CD4-positive, alpha-beta T cell (primary cell): Measurements from ENCODE around the gene TBL1X. TPM values are rescaled to one million over a fixed set of nuclear protein-coding genes. Genes with fewer than 3 reads are reported as not detected.

Source experiments
- ATAC-seq: fragments of 200-7000 bp; cut with Tn5 transposase; one replicate; pipeline ENCODE4 v1.10.0; 2022; ENCODE audit warnings: mild to moderate bottlenecking; ENCODE audit not compliant: poor library complexity
- CTCF ChIA-PET: fragments of 350-600 bp; sonication (Branson Sonifier 250); formaldehyde crosslinking; loops from one replicate; lab custom pipeline; 2021; ENCODE audit warnings: antibody characterized with exemption, inconsistent platforms; lab: Charles Lee
- POLR2A ChIA-PET: fragments of 350-600 bp; sonication (Branson Sonifier 250); formaldehyde crosslinking; loops from one replicate; lab custom pipeline; 2021; ENCODE audit warnings: antibody characterized with exemption, inconsistent platforms; lab: Charles Lee
- DNase-seq, 14 experiments: peaks; one replicate each; pipeline ENCODE4 v3.0.0-alpha.2; 2013 to 2020; ENCODE audit warnings: mixed read lengths in 2 of 14
- H3K27ac ChIP-seq, 2 donors: one replicate each; pipeline versions ENCODE4 v1.5.1 to v1.7.0; 2013; ENCODE audit warnings: low read length in 2 of 2, low read depth in 1 of 2, mild to moderate bottlenecking in 1 of 2
- H3K27me3 ChIP-seq, 2 experiments: 1 replicate in 1 of 2; 2 replicates in 1 of 2; pipeline versions ENCODE4 v1.6.1 to v1.7.0; 2013; ENCODE audit warnings: low read length in 2 of 2, control low read depth in 1 of 2, mild to moderate bottlenecking in 1 of 2, moderate library complexity in 1 of 2; ENCODE audit not compliant: insufficient read depth in 2 of 2, control insufficient read depth in 1 of 2
- H3K36me3 ChIP-seq: one replicate; pipeline ENCODE4 v1.6.1; 2013; ENCODE audit warnings: low read length, control low read depth; ENCODE audit not compliant: insufficient read depth
- H3K4me1 ChIP-seq: one replicate; pipeline ENCODE4 v1.6.1; 2013; ENCODE audit warnings: low read length, control low read depth; ENCODE audit not compliant: insufficient read depth
- H3K4me3 ChIP-seq: one replicate; pipeline ENCODE4 v1.5.1; 2013; ENCODE audit warnings: mild to moderate bottlenecking, low read length, moderate library complexity
- H3K9me3 ChIP-seq, 2 experiments: 1 replicate in 1 of 2; 2 replicates in 1 of 2; pipeline versions ENCODE4 v1.6.1 to v1.7.0; 2013; ENCODE audit warnings: low read length in 2 of 2, mild to moderate bottlenecking in 2 of 2, control low read depth in 1 of 2, moderate library complexity in 1 of 2; ENCODE audit not compliant: control insufficient read depth in 1 of 2, insufficient read depth in 1 of 2
- H3K27ac Mint-ChIP-seq: one replicate; pipeline ENCODE4 v1.8.0; 2020; ENCODE audit warnings: mixed read lengths
- H3K27me3 Mint-ChIP-seq: one replicate; pipeline ENCODE4 v1.8.0; 2021; ENCODE audit warnings: mixed read lengths
- H3K36me3 Mint-ChIP-seq: one replicate; pipeline ENCODE4 v1.8.0; 2021; ENCODE audit warnings: low read depth, mixed read lengths
- H3K4me1 Mint-ChIP-seq: one replicate; pipeline ENCODE4 v1.8.0; 2021; ENCODE audit warnings: low read depth, mixed read lengths
- H3K4me3 Mint-ChIP-seq: one replicate; pipeline ENCODE4 v1.8.0; 2020; ENCODE audit warnings: mild to moderate bottlenecking, mixed read lengths
- H3K9me3 Mint-ChIP-seq: one replicate; pipeline ENCODE4 v1.8.0; 2020; ENCODE audit warnings: mixed read lengths
- intact Hi-C, 2 experiments: fragments of 100-400 bp; cut with DNase I in 1 of 2; cut with micrococcal nuclease in 1 of 2; formaldehyde crosslinking; loops; one replicate each; pipeline versions ENCODE4 v1.15.1 to v1.9.0; 2023 to 2025; cut with DNase I, micrococcal nuclease
- total RNA-seq, 174 experiments: library from RNA in 2 of 174; stranded (reverse) in 2 of 174; gene quantifications; one replicate each; pipeline ENCODE4 v1.2.3 and lab custom pipeline; 2021 to 2026
- TF ChIP-seq, protein P1 (sequence below): fragments of 200-600 bp; IDR thresholded peaks from one replicate; pipeline ENCODE4 v1.8.0; 2022; ENCODE audit warnings: antibody characterized with exemption, mild to moderate bottlenecking

Gene TBL1X
- total RNA-seq, 2 experiments from 2014 or later = 17.4 to 19.2 TPM

DNA sequence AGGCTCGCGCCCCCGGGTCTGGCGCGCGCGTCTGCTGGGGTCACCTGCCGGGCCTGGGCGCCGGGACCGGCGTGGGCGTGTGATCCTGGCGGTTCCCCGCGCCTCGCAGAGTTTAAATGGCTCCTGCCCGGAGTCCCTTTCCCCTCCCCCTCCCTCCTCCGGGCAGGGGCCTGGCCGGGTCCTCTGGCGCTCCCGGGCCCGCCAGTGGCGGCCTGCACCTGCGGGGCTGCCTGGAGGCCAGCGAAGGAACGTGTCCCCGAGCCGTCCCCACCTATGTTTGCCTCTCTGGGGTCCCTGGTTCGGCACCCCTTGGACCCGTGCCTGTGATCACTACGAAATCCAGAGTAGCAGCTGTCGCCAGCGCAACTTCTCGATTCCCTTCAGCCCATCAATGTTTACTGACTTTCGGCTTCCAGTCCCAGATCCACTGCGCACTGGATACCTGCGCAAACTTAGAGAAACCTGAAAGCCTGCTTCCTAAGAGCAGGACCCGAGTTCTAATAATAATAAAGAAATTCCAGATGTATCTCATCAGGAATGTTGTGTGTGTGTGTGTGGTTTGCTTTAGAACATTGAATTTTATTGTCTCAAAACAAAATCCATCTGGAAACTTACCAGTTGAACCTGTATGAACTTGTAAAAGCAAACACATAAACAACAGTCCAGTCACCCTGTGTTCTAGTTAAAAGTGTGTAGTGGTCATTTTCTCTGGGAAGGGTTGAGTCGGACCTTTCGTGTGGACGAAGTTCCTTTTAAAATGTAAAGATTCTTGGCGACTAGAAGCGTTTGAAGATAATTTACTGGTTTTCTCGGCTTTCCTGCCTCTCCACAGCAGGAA lies 322.2 kb downstream of the TBL1X start:
- no peaks in the 10 kb centered on the region for H3K4me1 Mint-ChIP-seq
- H3K36me3 Mint-ChIP-seq = no peaks in the 10 kb centered on the region
- DNase-seq (no peak), ATAC-seq (no peak)
- no peaks in the 10 kb centered on the region for H3K9me3 ChIP-seq
- intact Hi-C loops = no loop called here
- H3K4me3 ChIP-seq = no peak overlapping the region
- H3K4me1 ChIP-seq = no peaks in the 10 kb centered on the region
- H3K27ac Mint-ChIP-seq = no peak overlapping the region
- no peak overlapping the region for H3K4me3 Mint-ChIP-seq
- H3K27ac ChIP-seq = no peak overlapping the region
- H3K36me3 ChIP-seq = no peaks in the 10 kb centered on the region
- ChIA-PET CTCF (no interaction called here), POLR2A (interaction anchor here (0.7 kb wide), 1 partner anchor 11 kb away, joined by 4 read pairs; no protein-coding TSS in a partner anchor)
- H3K9me3 Mint-ChIP-seq = no peaks in the 10 kb centered on the region
- TF ChIP-seq, protein P1, sequence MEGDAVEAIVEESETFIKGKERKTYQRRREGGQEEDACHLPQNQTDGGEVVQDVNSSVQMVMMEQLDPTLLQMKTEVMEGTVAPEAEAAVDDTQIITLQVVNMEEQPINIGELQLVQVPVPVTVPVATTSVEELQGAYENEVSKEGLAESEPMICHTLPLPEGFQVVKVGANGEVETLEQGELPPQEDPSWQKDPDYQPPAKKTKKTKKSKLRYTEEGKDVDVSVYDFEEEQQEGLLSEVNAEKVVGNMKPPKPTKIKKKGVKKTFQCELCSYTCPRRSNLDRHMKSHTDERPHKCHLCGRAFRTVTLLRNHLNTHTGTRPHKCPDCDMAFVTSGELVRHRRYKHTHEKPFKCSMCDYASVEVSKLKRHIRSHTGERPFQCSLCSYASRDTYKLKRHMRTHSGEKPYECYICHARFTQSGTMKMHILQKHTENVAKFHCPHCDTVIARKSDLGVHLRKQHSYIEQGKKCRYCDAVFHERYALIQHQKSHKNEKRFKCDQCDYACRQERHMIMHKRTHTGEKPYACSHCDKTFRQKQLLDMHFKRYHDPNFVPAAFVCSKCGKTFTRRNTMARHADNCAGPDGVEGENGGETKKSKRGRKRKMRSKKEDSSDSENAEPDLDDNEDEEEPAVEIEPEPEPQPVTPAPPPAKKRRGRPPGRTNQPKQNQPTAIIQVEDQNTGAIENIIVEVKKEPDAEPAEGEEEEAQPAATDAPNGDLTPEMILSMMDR = no peak
- H3K27me3 Mint-ChIP-seq = peaks cover 26% of the 10 kb centered on the region
- peaks cover 15 to 27% of the 10 kb centered on the region in 2 experiments for H3K27me3 ChIP-seq

DNA sequence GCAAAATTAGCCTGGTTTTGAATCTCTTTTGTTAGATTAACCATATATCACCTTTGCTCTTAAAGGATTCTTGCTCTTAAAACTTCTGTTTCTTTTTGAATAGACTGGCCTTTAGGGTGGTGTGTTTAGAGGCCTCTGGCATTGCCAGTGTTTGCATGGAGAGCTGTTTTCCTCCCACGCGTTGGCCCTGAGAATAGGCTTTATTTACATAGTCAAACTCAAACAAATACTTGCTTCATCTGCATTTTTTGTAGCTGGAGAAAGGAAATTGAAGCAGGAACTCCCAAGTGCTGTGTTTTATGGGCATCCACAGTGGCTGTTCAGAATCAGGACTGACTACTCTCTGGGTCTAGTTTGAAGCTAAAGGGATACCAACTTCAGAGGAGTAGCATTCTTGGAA lies 324.1 kb downstream of the TBL1X start:
- ATAC-seq (no peak), DNase-seq (no peak)
- Mint-ChIP-seq H3K4me3 (no peak overlapping the region), H3K27me3 (peaks cover 19% of the 10 kb centered on the region), H3K27ac (no peak overlapping the region), H3K4me1 (no peaks in the 10 kb centered on the region), H3K36me3 (no peaks in the 10 kb centered on the region), H3K9me3 (no peaks in the 10 kb centered on the region)
- no peaks in the 10 kb centered on the region for H3K4me1 ChIP-seq
- TF ChIP-seq, protein P1 = no peak
- no peak overlapping the region for H3K27ac ChIP-seq
- no peaks in the 10 kb centered on the region for H3K36me3 ChIP-seq
- H3K9me3 ChIP-seq = no peaks in the 10 kb centered on the region
- ChIA-PET POLR2A (no interaction called here), CTCF (no interaction called here)
- no peak overlapping the region for H3K4me3 ChIP-seq
- peaks cover 15 to 27% of the 10 kb centered on the region in 2 experiments for H3K27me3 ChIP-seq
- intact Hi-C loops = no loop called here

DNA sequence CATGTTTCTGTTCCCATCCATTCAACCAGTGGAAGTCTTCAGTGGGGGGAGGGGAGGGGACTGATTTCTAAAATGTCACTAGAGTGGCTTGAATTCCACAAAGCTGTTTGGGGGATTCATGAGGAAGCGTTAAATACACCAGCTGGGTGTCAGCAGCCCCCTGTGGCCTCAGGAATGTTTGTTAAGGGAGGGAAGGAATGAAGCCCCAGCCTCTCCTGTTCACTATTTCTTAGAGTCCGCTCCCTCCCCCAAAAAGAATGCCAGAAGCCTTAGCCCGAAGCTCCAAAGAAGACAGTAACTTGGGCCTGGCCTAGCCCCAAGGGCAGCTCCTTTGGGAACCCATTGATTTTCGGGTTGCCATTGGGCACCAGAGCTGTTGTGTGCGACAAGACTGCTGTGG lies 324.7 kb downstream of the TBL1X start:
- Histone ChIP-seq H3K36me3 (no peaks in the 10 kb centered on the region), H3K9me3 (no peaks in the 10 kb centered on the region), H3K4me3 (no peak overlapping the region), H3K27ac (no peak overlapping the region), H3K4me1 (no peaks in the 10 kb centered on the region), H3K27me3 (peaks cover 15 to 25% of the 10 kb centered on the region in 2 experiments)
- Mint-ChIP-seq H3K4me1 (no peaks in the 10 kb centered on the region), H3K4me3 (no peak overlapping the region), H3K27ac (no peak overlapping the region), H3K9me3 (no peaks in the 10 kb centered on the region), H3K36me3 (no peaks in the 10 kb centered on the region), H3K27me3 (peaks cover 19% of the 10 kb centered on the region)
- intact Hi-C loops = no loop called here
- TF ChIP-seq, protein P1 = no peak
- no peak for DNase-seq
- ATAC-seq = no peak
- POLR2A ChIA-PET = no interaction called here
- CTCF ChIA-PET = no interaction called here
